ENCODE data around the gene RAD51D. TPM values are rescaled to one million over a fixed set of nuclear protein-coding genes. Genes with fewer than 3 reads are reported as not detected.
"Not testable (repeated sequence)": the region's sequence is repeated elsewhere in the genome, so short reads cannot be mapped to it uniquely, and the experiment has no call there.

The RAD51D gene
- total RNA-seq, 1 donor from 2014 or later, result 8.6 TPM

- no peak for DNase-seq
Observed at GRCh38 chr17:35064516-35065215, 55.0 kb downstream of the RAD51D start.

- DNase-seq, result peak; percentile 81
Observed at GRCh38 chr17:35063514-35064223, 56.0 kb downstream of the RAD51D start, which contains the start of gene RFFL. TSS of gene RFFL (minus strand) at chr17:35063707. CDS start at chr17:35026553, 37,154 bp downstream.

- DNase-seq, result no peak
Observed at GRCh38 chr17:35062308-35062707, 57.4 kb downstream of the RAD51D start.

- DNase-seq, result no peak
Observed at GRCh38 chr17:35057332-35057915, 62.2 kb downstream of the RAD51D start.

- DNase-seq, result no peak
Observed at GRCh38 chr17:35056013-35056412, 63.6 kb downstream of the RAD51D start.

- no peak for DNase-seq
Observed at GRCh38 chr17:35053204-35053603, 66.5 kb downstream of the RAD51D start.

- no peak for DNase-seq
Observed at GRCh38 chr17:35052780-35053179, 66.9 kb downstream of the RAD51D start.

GRCh38 chr17:35052241-35052610 is 67.4 kb downstream of the RAD51D start:
- DNase-seq, result no peak

- no peak for DNase-seq
Observed at GRCh38 chr17:35051579-35052240, 68.0 kb downstream of the RAD51D start.

GRCh38 chr17:35051183-35051578 is 68.5 kb downstream of the RAD51D start:
- DNase-seq, result no peak

GRCh38 chr17:35050170-35050569 is 69.5 kb downstream of the RAD51D start:
- DNase-seq, result no peak

GRCh38 chr17:35048685-35049379 is 70.8 kb downstream of the RAD51D start:
- DNase-seq, result no peak

GRCh38 chr17:35046740-35047283 is 72.8 kb downstream of the RAD51D start:
- no peak for DNase-seq

- no peak for DNase-seq
Observed at GRCh38 chr17:35046245-35046644, 73.4 kb downstream of the RAD51D start.

GRCh38 chr17:35045458-35045979 is 74.1 kb downstream of the RAD51D start:
- DNase-seq, result not testable (repeated sequence)

- no peak for DNase-seq
Observed at GRCh38 chr17:35044181-35044580, 75.5 kb downstream of the RAD51D start.

Small RNA genes lying within 50 kb of the gene (small RNA-seq; reads per million reads assigned to genes)
- gene AC004223.1 (not detected), gene RNU6-840P (not detected)

Other genes starting within 250 kb of the RAD51D start
- gene CCT6B, start 158.4 kb downstream of the RAD51D start, total RNA-seq, result 2.3 TPM
- 18.4 TPM for gene ZNF830, start 158.3 kb downstream of the RAD51D start, total RNA-seq
- 20.6 TPM for gene LIG3, start 139.3 kb downstream of the RAD51D start, total RNA-seq
- gene RFFL, start 56.2 kb downstream of the RAD51D start, total RNA-seq, result 7.8 TPM
- not detected for gene FNDC8, start 1.8 kb upstream of the RAD51D start, total RNA-seq
- 22.8 TPM for gene NLE1, start 22.4 kb upstream of the RAD51D start, total RNA-seq
- 0.31 TPM for gene UNC45B, start 28.0 kb upstream of the RAD51D start, total RNA-seq
- gene SLC35G3, start 74.5 kb upstream of the RAD51D start, total RNA-seq, result not detected
- 4.4 TPM for gene SLFN5, start 123.2 kb upstream of the RAD51D start, total RNA-seq

All from occipital lobe (tissue), 3 donors.